ENCODE results near the gene BAIAP2L1.

BAIAP2L1 gene

GRCh38 chr7:98357751-98358161 lies 43.1 kb downstream of the BAIAP2L1 start:
- no peak for DNase-seq (ENCODE audit: low spot score)

- DNase-seq (ENCODE audit: low spot score) = no peak
Observed at GRCh38 chr7:98355250-98355538, 45.7 kb downstream of the BAIAP2L1 start.

GRCh38 chr7:98354511-98355249 lies 46.2 kb downstream of the BAIAP2L1 start:
- peak; percentile 87 for DNase-seq (ENCODE audit: low spot score)

- DNase-seq (ENCODE audit: low spot score) = no peak
Observed at GRCh38 chr7:98354052-98354451, 46.8 kb downstream of the BAIAP2L1 start.

GRCh38 chr7:98352621-98353020 lies 48.3 kb downstream of the BAIAP2L1 start:
- peak; percentile 72 for DNase-seq (ENCODE audit: low spot score)

- no peak for DNase-seq (ENCODE audit: low spot score)
Observed at GRCh38 chr7:98351136-98351535, 49.8 kb downstream of the BAIAP2L1 start.

GRCh38 chr7:98348726-98349474 lies 52.0 kb downstream of the BAIAP2L1 start:
- DNase-seq (ENCODE audit: low spot score) = no peak

- DNase-seq (ENCODE audit: low spot score) = no peak
Observed at GRCh38 chr7:98346515-98347069, 54.3 kb downstream of the BAIAP2L1 start.

- peak; percentile 58 for DNase-seq (ENCODE audit: low spot score)
Observed at GRCh38 chr7:98341106-98341505, 59.8 kb downstream of the BAIAP2L1 start.

GRCh38 chr7:98339043-98339442 lies 61.8 kb downstream of the BAIAP2L1 start:
- no peak for DNase-seq (ENCODE audit: low spot score)

GRCh38 chr7:98338441-98338840 lies 62.4 kb downstream of the BAIAP2L1 start:
- DNase-seq (ENCODE audit: low spot score) = no peak

GRCh38 chr7:98335411-98335977 lies 65.4 kb downstream of the BAIAP2L1 start:
- no peak for DNase-seq (ENCODE audit: low spot score)

GRCh38 chr7:98334081-98334480 lies 66.8 kb downstream of the BAIAP2L1 start:
- no peak for DNase-seq (ENCODE audit: low spot score)

GRCh38 chr7:98330926-98331529 lies 69.9 kb downstream of the BAIAP2L1 start:
- DNase-seq (ENCODE audit: low spot score) = no peak

- DNase-seq (ENCODE audit: low spot score) = peak; percentile 45
Observed at GRCh38 chr7:98329791-98330373, 71.0 kb downstream of the BAIAP2L1 start.

GRCh38 chr7:98329100-98329790 lies 71.6 kb downstream of the BAIAP2L1 start:
- DNase-seq (ENCODE audit: low spot score) = no peak

- no peak for DNase-seq (ENCODE audit: low spot score)
Observed at GRCh38 chr7:98324782-98325181, 76.1 kb downstream of the BAIAP2L1 start.

- no peak for DNase-seq (ENCODE audit: low spot score)
Observed at GRCh38 chr7:98323597-98324322, 77.1 kb downstream of the BAIAP2L1 start.

- DNase-seq (ENCODE audit: low spot score) = no peak
Observed at GRCh38 chr7:98322331-98323270, 78.3 kb downstream of the BAIAP2L1 start.

- DNase-seq (ENCODE audit: low spot score) = no peak
Observed at GRCh38 chr7:98321301-98321700, 79.6 kb downstream of the BAIAP2L1 start.

Data from AG08395 (cell line).